ENCODE data around the gene IL6ST.
A peak's percentile ranks its signal among the peaks of the same experiment; 100 is the strongest.

The IL6ST gene

DNA sequence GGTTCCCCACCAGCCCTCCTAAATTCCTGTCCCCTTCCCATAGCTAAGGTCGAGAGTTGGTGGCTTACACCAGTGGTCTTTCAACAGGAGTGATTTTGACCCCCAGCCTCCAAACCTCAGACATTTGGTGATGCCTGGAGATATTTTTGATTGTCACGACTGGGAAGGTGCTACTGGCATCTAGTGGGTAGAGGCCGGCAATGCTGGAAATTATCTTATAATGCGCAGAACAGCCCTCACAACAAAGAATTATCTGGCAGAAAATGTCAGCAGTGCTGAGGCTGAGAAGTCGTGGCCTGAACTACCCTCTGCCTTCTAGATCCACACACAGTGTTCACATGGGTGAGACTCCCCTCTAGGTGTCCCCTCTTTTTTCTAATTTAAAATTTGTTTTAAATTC, 74.0 kb downstream of the IL6ST start:
- DNase-seq (ENCODE audit: low read depth in 2 of 2), result no peak

GRCh38 chr5:55919625-55920024, 75.1 kb downstream of the IL6ST start:
- no peak for DNase-seq (ENCODE audit: low read depth in 2 of 2)

GRCh38 chr5:55918087-55919035, 76.4 kb downstream of the IL6ST start:
- DNase-seq (ENCODE audit: low read depth in 2 of 2), result no peak

DNA sequence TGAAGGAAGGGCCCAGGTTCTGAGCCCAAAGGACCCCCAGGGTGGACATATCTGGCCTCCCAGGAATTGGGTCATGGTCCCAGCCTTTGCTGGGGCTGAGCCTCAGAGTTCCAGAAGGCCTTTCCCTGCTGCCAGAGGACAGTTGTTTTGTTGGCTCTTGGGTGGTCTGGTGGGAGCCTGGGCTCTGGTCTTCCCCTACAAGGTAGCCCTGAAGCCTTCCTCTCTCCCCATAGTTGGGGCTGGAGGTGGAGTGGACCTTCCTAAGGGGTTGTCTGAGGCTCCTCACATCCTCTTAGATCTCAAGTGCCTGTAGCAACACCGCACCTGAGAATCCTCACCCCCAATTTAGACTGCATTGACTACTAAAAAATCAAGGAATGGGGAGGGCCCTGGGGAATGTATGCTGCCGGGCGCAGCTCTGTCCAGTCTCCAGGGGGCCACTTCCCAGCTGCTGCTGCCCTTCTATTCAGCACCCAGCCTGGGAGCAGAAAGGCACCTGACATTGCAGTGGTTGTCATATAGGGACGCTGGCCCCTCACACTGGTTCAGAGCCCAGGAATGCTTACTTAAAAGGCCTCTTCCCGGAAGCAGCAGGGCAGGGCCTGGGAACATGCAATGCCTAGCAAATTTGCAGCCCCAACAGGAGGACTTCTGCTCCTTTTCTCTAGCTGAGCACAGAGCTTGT, 77.2 kb downstream of the IL6ST start:
- DNase-seq (ENCODE audit: low read depth in 2 of 2), result no peak

- no peak for DNase-seq (ENCODE audit: low read depth in 2 of 2)
These were observed 77.8 kb downstream of the IL6ST start for GRCh38 chr5:55916986-55917385.

DNA sequence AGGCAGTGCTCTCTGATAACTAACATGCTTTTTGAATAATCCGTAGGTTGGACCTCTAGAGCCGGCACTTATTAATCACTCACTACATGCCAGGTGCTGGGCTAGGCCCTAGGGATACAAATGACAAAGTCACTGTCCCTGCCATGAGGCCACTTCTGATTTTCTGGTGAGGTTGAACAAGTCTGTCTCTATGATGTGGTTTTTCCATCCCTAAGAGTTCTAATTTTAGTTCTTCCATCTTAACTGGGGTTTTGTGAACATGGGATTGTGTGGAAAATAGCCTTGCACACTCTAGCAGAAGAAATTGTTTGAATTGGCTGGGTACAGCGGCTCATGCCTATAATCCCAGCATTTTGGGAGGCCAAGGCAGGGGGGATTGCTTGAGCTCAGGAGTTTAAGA, 79.0 kb downstream of the IL6ST start:
- DNase-seq (ENCODE audit: low read depth in 2 of 2), result no peak

DNA sequence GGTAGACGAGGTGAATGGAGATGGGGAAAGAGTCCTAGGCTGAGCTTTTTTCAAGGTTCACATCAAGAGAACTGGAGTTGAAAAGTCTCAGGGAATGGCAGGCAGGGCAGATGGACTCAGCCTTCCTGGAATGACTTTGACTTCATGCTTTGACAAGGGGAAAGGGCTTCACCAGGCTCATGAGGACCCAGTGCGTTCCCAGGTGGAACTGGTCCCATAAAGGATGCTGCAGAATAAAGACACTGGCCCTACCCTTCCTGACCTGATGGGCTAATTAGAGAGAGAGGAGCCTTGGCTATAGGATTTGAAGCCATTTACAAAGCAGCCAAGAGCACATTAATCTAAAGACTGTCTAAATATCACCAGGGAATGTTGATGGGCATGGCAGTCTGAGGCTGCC, 79.8 kb downstream of the IL6ST start:
- no peak for DNase-seq (ENCODE audit: low read depth in 2 of 2)

GRCh38 chr5:55913466-55914413, 81.0 kb downstream of the IL6ST start:
- DNase-seq (ENCODE audit: low read depth in 2 of 2), result no peak

DNA sequence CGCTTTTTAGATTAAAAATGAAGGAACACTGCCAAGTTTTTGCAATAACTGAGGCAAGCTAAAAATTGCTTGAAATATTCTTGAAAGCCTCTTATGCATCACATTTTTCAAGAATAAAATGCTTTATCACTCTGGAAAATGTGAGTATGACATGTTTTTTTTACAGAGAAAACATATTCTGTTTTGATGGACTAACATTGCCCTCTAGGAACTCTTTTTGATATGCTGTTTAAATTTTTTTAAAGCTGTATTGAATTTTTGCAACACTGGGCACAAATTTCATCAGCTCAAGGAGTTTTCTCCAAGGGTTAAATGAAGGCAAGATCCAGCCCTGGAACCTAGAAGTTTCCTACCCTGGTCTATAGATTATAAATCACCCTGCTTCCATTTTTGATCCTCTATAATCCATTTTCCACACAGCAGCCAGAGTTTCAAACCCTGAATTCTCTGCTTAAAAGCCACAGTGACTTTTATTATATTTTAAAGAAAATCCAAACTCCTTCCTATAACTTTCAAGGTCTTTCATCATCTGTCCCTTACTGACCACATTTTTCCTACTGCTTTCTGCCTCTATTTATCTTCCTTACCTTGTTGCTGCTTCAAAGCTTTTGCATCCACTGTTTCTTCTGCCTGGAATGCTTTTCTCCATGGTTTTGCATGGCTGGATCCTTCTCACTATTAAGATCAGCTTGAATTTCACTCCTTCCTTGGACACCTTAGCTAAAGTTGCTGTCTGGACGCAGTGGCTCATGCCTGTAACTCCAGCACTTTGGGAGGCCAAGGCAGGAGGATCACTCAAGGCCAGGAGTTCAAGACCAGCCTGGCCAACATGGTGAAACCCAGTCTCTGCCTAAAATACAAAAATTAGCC, 82.7 kb downstream of the IL6ST start:
- no peak for DNase-seq (ENCODE audit: low read depth in 2 of 2)

DNA sequence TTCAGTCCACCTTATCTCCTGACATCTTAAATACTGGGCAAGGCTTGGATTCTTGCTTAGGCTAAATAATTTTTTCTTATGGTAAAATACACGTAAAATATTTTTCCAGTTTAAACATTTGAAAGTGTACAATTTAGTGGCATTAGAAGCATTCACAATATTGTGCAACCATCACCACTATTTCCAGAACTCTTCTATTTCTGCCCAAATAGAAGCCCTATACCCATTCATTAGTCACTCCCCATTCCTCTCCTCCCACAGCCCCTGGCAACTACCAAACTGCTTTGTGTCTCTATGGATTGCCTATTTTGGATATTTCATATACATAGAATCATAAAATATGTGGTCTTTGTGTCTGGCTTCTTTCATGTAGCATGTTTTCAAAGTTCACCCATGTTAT, 86.0 kb downstream of the IL6ST start:
- DNase-seq (ENCODE audit: low read depth in 2 of 2), result no peak

GRCh38 chr5:55907927-55908326, 86.8 kb downstream of the IL6ST start:
- DNase-seq (ENCODE audit: low read depth in 2 of 2), result no peak

DNA sequence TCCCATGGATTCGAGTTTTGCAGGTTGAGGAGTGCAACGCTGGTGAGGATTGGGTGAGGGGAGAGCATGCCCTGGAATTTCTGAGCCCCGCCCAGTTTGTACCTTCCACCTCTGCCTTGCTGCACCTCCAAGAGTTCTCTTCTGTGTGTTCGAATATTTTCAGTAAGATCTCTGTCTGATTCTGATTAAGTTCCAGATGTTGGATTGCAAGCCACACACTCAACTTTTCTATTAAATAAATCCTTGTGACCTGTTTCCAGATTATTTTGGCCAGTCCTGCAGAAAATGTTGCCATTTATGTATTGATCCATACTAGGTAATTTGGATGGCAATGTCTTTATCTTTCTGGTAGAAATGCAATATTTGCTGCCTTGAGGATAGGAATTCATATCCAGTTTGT, 89.5 kb downstream of the IL6ST start:
- DNase-seq (ENCODE audit: low read depth in 2 of 2), result no peak

- DNase-seq (ENCODE audit: low read depth in 2 of 2), result no peak
These were observed 90.6 kb downstream of the IL6ST start for GRCh38 chr5:55904152-55904551.

DNA sequence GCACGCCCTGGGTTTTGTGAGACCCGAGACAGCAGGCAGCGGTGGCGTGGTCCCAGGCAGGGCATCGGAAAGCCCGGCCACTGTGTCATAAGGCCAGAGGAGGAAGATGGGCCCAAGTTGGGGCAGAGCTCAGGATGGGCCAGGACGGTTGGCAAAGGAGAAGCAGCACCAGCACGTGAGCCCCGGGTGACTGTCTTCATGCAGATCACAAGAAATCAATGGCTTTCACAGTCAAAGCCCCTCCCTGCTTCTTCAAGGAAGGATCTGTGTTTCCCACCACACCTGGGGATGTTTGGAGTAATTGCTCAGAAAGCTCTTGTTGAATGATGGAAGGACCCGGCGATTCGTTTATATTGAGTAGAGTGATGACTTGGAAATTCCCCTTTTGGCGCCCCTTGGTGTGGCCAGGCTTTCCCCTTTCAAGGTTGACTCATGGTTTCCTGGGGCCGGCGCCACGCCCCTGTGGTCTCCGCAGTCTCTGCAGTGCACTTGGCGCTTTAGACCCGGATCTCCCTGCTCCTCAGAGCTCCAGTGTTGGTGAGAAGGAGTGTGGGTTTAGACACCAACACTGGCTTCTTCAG, 91.6 kb downstream of the IL6ST start:
- peak; percentile 43 to 74 for DNase-seq (ENCODE audit: low read depth in 2 of 2)

DNA sequence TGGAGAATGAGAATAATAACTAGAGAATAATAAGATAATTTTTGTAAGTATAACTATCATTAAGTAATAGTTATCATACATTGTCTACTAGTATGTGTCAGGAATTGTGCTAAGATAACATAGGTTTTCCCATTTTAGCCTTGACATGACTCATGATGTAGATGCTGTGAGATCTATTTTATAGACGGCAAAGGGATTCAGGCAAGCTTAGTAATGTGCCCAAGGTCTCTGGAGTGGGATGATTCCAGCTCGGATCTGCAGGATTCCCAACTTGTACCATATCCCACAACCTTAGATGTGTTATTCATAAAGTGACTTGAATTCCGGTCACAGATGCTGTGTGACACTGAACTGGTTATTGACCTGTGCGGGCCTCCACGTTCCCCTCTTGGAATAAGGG, 92.1 kb downstream of the IL6ST start:
- no peak for DNase-seq (ENCODE audit: low read depth in 2 of 2)

DNA sequence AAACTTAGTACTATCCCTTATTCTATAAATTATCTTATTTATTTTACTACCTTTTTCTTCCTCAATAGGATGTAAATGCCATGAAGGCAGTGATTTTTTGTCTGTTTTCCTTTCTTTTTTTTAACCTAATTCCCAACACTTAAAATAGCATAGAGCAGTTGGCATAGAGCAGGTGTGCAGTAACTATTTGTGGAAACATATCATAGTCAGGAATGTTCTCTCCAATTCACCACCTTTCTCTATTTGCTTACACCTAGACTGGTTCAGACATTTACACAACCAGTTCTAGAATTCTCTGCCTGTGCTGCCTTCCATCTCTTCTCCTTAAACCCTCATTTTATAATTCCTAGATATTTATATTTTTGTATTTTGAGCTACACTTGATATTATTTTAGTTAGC, 94.0 kb downstream of the IL6ST start:
- no peak for DNase-seq (ENCODE audit: low read depth in 2 of 2)

- no peak for DNase-seq (ENCODE audit: low read depth in 2 of 2)
These were observed 94.7 kb downstream of the IL6ST start for GRCh38 chr5:55900068-55900467.

DNA sequence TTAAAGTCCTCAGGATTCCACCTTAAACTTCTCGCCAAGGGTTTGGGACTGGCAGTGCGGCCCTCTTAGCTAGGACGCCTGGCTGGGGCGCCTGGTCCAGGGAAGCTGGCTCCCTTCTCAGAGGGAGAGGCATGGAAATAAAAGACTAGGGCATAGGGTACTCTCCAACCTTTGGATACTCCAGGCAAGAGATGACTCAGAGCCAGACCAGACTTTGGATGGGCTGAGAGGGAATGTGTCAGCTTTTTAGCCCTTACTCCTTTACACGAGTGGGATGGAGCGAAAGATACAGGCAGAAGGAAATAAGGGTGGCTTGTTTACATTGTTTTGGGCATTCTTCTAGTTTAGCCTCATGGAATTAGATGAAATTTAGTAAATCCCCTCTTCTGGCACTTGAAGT, 95.4 kb downstream of the IL6ST start:
- DNase-seq (ENCODE audit: low read depth in 2 of 2), result no peak

GRCh38 chr5:55897905-55898304, 96.9 kb downstream of the IL6ST start:
- no peak for DNase-seq (ENCODE audit: low read depth in 2 of 2)

DNA sequence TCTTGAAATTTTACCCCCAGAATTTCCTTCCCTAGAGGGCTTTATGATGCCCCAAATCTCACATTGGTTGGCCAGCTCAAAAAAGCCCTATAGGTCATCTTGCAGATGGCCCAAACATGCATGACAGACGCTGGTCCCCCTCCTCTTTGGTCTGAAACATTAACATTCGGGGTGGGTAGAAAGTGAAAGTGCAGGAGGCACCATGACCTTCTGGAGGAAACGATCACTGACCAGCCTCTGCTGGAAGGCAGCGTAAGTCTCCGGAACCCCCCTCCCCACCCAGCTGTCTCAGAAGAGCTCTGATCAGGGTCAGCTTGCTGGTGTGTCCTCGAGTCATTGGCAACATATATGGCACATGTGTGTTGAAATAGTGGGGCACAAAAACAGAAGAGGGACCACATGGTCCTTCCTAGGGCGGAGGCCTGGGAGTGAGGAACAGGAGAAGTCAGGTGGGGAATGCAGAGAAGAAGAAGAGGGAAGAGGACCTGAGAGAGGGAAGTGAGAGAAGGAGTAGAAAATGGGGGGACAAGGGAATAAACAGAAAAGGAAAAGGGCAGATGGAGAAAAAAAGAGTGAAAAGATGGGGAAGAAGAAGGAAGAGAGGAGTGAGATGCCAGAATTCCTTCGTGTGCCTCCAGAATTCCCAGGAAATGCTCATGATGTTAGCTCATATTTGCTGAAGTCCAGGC, 97.4 kb downstream of the IL6ST start:
- no peak for DNase-seq (ENCODE audit: low read depth in 2 of 2)
